VCaP (cell line): Measurements from ENCODE around the gene VWF.

Experiments used
- H3K27ac ChIP-seq: fragments of 450-650 bp; 2 replicates; pipeline ENCODE4 v1.5.1; 2017
- CTCF ChIP-seq: fragments of 450-650 bp; conservative IDR thresholded peaks from 2 replicates; pipeline ENCODE4 v1.5.1; 2017; ENCODE audit warnings: mild to moderate bottlenecking, moderate library complexity

Gene VWF

DNA sequence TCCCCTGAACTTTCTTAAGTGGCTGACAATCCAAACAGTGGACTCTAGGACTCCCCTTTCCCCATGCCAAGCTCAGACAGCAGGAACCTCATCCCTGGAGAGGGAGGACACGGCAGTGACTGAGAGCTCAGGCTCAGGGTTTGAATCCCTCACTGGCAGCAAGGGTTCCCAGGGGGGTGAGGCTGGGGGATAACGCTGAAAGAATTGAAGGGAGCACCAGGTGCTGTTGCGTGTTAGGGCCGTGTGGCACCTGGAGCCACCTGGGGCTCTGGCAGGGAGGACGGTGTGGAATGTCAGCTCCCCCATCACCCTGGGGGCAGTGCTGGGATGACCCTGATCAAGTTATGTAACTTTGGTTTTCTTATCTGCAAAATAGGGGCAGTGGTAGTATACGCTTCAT is 219.5 kb downstream of the VWF start:
- no peak overlapping the region for H3K27ac ChIP-seq
- no peak for TF ChIP-seq CTCF

DNA sequence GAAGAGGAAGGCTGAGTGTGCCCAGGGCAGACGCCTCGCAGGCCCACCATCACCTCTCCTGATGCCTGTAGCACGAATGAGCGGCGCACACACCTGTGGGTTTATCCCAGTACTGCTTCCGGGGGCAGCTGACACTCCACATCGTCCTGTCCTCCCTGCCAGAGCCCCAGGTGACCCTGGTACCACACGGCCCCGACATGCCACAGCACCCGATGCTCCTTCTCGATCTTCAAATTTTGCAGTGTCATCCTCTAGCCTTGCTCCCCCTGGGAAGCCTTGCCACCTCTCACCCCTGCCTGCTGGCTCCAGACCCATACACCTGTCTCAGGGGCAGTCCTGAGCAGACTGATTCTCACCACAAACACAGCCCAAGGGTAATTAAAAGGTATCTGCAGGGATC is 220.0 kb downstream of the VWF start:
- TF ChIP-seq CTCF, result no peak
- H3K27ac ChIP-seq, result no peak overlapping the region

- no peak overlapping the region for H3K27ac ChIP-seq
- no peak for TF ChIP-seq CTCF
These were observed 221.7 kb downstream of the VWF start for GRCh38 chr12:5902736-5903135.

DNA sequence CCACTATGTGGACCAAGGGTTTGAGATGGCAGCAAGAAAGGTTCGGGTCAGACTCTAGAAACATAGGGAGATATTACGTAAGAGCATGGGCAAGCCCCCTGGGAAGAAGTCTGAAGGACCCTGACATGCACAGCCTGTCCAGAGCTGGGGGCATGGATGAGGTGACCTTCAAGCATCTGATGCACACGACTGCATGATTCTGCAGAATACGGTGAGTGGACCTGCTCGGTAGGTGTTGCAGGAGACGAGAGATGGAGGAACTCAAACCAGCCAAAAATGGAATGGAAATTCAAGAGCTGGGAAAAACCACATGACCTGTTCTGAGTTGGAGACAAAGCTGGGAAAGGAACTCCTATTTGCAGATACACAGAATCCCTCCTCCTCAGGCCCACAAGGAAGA is 223.1 kb downstream of the VWF start:
- no peak for TF ChIP-seq CTCF
- no peak overlapping the region for H3K27ac ChIP-seq

GRCh38 chr12:5900533-5901205 is 223.8 kb downstream of the VWF start:
- no peak for TF ChIP-seq CTCF
- no peak overlapping the region for H3K27ac ChIP-seq

DNA sequence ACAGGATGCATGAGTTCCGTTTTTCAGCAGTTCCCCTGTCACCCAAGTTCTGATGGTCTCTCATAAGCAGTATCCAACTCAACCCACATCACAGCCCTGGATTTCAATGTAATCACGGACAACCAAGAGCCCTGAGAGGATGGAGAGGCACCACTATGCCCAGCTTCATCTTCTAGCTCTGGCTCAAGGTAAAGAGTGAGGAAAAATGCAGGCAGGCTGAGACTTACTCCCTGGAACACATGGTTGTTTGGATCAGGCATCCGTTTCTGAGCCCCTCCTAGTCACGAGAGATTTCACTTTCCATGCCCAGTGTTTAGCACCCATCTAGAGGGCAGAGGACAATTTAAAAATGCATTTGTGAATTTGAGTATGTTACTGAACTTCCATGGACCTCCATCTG is 224.4 kb downstream of the VWF start:
- no peak overlapping the region for H3K27ac ChIP-seq
- TF ChIP-seq CTCF, result no peak

- H3K27ac ChIP-seq, result no peak overlapping the region
- no peak for TF ChIP-seq CTCF
These were observed 224.8 kb downstream of the VWF start for GRCh38 chr12:5899675-5900074.

DNA sequence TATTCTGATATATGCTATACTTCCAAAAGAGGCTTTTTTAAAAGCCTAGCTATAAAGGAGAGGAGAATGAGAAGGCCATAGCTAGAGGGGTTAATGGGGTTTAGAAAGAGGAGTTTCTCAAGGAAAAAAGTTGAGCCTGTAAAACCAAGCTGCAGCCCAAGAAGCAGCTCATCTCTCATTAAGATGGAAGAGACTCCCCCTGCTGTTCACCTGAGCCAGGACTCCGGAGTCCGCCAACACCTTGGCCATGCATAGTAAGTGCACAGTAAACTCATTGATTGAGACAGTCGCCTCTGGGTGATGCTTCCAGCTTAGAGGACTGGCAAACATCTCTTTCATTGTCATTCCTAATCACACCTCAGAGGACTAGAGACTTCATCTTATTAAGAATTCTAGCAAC is 225.6 kb downstream of the VWF start:
- no peak overlapping the region for H3K27ac ChIP-seq
- TF ChIP-seq CTCF, result peak; percentile 45; the same call in 1 of the 2 replicates
